Esophagus muscularis mucosa (tissue), 3 donors: ENCODE results near the gene RAPGEF1.

Experiments
- CTCF ChIP-seq, 3 experiments: fragments of 200-600 bp in 2 of 3; fragments of 450-650 bp in 1 of 3; sonication (generic) in 2 of 3; IDR thresholded peaks; one replicate each; pipeline ENCODE4 v1.5.1; 2017 to 2019; ENCODE audit warnings: antibody characterized with exemption in 3 of 3, mild to moderate bottlenecking in 2 of 3, moderate library complexity in 1 of 3
- POLR2A ChIP-seq: fragments of 450-650 bp; IDR thresholded peaks from one replicate; pipeline ENCODE4 v1.6.1; 2017; ENCODE audit warnings: antibody characterized with exemption, moderate library complexity, mild to moderate bottlenecking, low read depth
- POLR2AphosphoS5 ChIP-seq, 2 donors: sonication (generic); formaldehyde crosslinking; IDR thresholded peaks; one replicate each; pipeline ENCODE4 v1.6.1; 2017; ENCODE audit warnings: antibody characterized with exemption in 2 of 2

DNA sequence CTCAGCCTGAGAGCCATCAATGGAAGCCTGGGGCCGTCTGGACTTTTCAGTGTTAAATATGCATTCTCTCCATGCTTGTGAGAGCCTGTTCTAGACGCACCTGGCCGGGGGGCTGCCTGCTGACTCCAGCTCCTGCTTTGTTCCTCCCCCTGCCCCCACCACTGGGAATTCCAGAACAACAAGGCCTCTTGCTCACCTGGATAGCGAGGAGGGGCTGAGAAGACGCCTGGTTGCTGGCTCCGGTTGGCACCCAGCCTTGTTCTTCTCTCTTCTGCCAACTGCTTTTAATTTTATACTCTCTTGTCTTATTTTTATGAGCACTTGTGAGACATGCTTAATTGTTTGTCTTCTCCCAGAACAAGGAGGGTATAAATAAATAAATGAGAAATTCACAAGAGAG lies 15.0 kb upstream of the RAPGEF1 start:
- TF ChIP-seq POLR2AphosphoS5 (IDR thresholded peaks at IDR 0.05) (no peak), CTCF (IDR thresholded peaks at IDR 0.05) (no peak), POLR2A (no peak)
